Glomerular endothelial cell (primary cell): ENCODE measurements around the gene JARID2. TPM values are rescaled to one million over a fixed set of nuclear protein-coding genes. Genes with fewer than 3 reads are reported as not detected.

Source experiments
- DNase-seq: peaks from one replicate; pipeline ENCODE4 v3.0.0-alpha.2; 2011; ENCODE audit warnings: low read depth, low spot score; ENCODE audit errors: extremely low read depth
- total RNA-seq: library from RNA; depleted of rRNA; stranded (reverse); fragments of >200 nt; gene quantifications from 2 replicates; pipeline ENCODE4 v1.2.3, GENCODE V29; 2015

JARID2 gene
- total RNA-seq, 1 donor from 2014 or later: 16.7 TPM

DNA sequence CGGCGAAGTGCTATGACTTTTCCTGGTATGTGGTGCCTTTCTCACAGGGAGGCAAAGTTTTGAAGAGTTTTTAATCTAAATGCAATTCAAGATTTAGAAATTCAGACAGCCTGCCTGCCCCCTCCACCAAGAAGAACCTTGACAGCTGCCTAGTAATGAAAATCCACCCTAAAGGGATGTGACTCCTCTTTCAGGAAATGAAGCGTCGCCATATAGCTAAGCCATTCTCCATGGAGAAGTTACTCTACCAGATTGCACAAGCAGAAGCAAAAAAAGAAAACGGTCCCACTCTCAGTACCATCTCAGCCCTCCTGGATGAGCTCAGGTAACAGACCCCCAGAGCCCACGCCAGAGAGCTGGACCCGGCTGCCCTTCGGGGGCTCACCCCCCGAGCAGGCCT, 266.9 kb downstream of the JARID2 start:
- DNase-seq: no peak

DNA sequence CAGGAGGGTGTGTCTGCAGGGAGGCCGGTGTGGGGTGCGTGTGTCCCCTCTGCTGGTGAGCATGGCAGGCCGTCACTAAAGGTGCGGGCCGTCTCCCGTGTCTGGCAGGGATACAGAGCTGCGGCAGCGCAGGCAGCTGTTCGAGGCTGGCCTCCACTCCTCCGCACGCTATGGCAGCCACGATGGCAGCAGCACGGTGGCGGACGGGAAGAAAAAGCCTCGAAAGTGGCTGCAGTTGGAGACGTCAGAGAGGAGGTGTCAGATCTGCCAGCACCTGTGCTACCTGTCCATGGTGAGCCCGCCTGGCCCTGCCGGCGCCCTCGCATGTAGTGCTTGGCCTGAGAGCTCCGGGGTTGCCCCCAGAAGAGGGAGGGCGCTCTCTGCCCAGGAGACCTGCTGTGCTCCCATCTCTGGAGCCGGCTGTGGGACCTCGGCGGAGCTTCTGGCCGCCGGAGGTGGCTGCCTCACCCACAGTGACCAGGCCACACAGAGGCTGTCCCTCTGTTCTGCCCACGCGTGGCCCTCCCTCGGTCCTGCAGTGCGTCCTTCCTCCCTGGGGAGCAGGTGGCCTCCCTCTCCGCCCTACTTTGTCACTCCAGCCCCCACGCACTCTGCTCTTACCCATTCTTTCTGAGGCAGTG, 267.4 kb downstream of the JARID2 start:
- DNase-seq: no peak

DNA sequence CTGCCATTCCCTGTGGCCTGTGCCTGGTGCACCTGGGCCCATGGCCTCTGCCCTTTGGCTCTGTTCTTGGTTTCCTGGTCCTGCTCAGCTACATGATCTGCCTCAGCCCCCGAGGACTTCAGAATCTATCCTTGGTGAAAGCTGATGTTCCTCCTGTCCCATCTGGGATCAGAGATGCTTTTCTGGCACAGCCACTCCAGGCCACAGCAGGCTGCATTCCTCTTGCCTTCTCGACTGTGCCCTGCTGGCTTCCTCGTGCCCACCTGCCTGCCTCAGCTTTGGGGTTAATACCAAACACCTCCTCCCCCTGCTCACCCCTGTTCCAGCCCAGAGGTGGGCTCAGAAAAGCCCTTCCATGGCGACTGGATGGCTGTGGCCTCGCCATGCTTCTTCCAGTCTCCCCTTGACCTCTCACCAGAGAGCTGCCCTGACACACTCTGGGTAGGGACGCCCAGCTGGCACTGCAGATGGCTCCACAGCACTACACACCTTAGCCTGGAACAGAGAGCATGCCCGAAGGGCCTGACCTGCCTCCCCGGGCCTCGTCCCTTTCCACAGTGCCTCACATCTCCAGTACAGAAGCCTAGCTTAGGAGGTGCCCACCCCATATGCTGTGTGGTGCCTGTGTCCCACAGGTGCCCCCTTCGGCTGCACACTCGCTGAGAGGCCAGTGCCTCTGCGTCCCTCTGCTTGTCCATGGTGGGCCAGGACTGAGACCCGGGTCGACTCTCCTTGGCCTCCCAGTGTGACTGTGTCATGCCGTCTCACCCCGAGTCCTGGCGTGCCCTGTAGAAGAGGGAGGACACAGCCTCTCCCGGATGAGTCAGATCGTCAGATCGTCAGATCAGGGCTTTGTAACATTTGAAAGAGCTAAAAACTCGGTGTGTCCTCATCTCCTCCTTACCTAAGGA, 268.2 kb downstream of the JARID2 start:
- DNase-seq: no peak

DNA sequence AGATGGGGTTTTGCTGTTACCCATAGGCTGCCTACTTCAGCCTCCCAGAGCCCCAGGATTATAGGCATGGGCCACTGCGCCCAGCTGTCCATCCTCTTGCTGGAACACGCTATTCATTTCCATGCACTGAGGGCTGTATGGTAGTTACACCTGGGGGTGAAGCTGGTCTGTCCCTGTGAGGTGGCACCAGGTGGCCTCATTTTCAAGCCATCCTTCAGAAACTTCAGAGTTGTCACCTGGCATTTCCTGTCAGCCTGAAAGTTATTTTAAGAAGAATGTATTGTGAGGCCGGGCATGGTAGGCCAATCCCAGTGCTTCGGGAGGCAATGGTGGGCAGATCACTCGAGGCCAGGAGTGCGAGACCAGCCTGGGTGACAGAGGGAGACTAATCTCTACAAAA, 269.4 kb downstream of the JARID2 start:
- no peak for DNase-seq

DNA sequence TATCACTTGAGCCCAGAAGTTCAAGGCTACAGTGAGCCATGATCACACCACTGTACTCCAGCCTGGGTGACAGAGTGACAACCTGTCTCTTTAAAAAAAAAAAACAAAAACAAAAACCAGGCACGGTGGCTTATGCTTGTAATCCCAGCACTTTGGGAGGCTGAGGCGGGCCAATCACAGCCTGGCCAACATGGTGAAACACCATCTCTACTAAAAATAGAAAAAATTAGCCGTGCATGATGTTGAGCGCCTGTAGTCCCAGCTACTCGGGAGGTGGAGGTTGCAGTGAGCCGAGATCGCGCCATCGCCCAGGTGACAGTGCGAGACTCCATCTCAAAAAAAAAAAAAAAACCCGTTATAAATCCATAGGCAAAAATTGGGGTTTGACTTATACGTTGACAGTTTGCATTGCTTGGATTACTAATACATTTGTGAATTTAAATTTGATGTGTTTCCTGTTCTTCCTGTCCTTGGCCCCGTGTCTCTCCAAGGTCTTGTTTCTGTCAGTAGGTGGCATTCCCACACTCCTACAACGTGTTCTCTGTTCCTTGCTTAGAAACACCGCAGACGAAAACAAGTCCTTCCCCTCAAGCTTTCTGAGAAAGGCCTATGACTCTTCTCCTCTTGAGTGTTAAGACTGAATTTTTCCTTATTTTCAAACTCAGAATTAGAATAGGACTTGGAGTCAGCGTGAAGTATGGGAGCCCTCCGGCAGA, 269.9 kb downstream of the JARID2 start:
- DNase-seq: no peak

DNA sequence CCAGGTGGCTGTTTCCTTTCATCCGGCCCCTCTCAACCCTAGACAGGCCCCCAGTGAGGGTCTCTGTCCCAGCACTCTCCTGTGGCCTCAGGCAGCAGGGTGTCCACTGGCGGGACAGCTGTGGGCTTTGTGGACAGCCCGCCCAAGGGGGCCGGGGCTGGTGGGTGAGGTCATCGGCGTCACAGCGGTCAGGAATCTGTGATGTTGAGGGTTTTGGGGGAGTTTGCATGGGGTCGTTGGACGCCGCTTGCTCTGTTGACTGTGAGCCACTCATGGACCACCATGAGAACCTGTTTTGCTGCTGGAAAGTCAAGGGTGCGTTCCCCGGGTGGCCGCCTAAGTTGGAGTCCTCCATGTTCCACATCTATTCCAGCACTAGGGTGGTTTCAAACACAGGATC, 270.5 kb downstream of the JARID2 start:
- DNase-seq: no peak

DNA sequence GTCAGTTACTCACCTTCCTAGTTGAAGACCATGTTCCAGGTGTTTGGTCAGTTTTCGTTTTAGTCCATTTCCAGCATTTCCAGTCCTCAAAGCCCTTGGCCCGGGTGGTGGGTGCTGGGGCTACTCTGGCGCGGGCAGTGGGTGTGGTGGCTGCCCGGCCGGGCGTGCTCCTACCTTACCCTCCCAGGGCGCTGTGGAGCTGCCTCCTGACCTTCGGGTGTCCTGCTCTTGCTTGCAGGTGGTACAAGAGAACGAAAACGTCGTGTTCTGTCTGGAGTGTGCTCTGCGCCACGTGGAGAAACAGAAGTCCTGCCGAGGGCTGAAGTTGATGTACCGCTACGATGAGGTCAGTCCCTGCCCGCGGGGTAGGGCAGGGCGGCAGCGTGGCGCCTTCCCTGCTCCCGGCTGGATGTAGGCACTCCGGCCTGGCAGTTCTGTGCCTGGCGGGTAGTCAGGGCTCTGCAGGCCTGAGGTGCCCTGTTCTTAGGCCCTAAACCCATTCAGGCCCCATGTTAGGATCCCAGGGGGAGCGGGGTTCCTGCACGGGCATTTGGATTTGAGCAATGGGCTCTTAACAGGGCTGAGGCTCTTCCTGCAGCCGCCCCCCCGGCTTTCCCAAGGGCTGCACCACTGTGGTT, 271.2 kb downstream of the JARID2 start:
- DNase-seq: no peak

DNA sequence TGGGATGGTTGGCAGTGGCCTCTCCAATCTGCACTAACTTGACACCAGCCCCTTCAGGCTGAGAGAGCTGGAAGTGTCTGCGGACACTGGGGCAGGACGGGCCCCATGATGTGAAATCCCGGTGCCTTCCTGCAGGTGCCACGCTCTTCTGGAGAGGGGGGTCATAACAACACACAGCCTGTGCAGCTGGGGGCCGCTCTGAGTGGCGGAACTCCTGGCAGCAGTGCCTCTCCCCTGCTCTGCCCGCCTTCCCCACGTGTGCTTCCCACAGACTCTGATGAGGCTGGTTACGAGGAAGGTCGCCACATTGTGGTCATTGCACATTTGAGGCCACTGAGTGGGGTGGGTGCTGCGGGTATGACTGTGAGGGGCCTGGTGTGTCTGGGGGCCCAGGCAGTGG, 271.7 kb downstream of the JARID2 start:
- DNase-seq: no peak

DNA sequence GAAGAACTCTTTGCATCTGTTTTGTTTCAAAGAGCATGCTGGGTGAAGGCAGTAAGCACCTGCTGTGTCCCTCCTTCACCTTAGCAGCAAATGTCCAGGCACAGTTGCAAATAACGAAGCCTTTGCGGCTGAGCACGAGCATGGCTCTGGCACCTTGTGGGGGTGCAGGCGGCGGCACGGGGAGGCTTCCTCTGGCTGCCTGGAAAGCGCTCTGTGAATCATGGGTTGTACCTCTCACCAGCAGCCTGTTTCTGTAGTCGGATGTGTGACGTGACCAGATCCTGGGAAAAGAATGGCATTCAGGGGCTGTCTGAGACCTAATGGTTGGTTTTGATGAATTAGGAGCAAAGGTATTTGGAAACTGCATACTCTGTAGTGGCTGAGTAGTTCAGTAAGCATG, 272.2 kb downstream of the JARID2 start:
- no peak for DNase-seq

DNA sequence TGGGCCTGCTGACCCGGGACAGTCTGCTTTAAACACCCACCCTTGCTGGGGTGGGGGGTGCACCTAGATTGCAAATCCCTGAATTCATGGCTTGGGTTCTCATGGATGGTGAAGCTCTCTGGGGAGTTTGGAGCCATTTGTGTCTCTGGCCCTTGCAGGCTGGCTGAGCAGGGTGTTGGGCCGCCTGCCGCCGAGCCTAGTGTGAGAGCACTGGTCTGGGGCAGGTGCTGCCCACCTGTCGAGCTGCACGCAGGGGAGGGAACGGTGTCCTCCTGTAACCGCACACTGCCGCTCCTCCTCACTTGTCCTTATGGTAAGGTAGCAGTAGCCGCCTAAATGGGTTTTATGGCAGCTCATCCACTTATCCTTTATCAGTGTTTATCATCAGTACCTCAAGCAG, 273.0 kb downstream of the JARID2 start:
- no peak for DNase-seq

DNA sequence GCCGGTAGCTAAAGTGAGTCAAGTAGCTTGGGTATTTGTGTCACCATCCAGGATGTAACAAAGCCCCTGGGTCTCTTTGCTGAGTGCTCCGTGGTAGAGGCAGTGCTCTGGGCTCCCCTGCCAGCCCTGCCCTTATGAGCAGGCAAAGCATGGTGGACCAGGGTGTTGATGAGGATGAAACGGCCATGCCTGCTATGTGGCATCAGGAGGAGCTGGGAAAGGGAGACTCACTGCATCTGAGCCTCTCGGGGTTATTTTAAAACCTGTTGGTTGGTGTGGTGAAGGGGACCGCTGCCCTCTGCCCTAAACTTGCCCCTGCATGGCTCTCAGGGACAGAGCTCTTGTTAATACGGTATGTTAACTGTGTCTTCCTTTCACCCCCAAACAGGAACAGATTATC, 273.8 kb downstream of the JARID2 start:
- DNase-seq: no peak

DNA sequence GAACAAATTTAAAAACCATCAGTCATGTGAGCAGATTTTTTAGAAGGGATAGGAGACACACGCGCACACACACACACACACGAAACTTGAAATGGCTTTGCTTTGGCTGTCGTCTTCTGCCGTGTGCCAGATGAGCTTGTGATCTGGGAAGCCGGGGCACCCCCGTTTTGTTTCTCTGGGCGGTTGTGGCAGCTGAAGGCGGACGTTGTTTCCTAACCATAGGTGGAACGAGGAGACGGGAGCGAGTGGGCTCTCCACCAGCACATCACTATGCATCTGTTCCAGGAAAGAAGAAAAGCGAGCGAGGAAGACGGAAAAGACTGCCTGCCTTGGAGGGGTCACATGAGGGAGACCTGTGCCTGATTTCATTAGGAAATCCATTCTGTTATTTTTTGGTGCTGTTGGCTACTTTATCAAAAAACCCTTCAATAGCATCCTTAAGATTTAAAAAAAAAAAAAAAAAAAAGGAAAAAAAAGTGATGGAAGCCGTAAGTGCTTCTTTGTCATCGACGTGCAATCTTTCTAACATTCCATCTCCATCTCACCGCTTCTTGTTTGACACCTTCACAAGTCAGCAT, 274.8 kb downstream of the JARID2 start:
- DNase-seq: no peak

DNA sequence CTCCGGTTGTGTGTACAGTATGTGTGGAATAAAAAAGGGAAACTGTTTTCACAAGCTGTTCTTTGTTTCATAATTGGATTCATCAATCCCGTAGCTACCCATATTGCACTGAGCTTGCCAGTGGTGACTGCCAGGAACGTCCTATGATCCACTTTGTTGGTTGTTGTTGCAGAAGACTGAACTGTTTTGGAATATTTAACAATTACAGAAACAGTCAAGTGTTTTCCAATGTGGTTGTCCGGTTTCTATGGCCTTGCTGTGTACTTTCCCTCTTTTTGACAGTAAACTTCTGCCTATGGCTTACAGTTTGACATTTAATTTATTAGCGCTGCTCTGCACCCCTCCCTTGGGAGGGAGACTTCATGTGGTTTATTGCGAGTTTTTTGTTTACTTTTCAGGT, 275.7 kb downstream of the JARID2 start:
- no peak for DNase-seq

DNA sequence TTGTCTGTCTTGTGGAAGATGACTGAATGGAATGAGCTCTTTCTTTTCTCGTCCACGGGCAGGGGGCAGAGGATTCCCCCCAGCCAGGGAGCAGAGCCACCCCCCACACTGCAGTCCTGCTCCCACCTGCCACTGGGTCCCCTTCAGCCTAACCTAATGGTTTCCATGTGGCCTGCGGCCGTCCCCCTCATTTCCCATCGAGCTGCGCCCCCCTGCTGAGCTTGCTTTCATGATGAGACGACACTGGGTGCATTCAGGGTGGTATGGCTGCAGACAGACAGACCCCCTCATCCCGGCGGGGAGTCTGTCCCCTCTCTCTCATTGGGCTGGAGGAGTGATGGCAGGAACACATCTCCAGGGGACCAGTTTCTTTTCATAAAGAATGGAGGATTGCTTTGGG, 276.2 kb downstream of the JARID2 start:
- DNase-seq: no peak

DNA sequence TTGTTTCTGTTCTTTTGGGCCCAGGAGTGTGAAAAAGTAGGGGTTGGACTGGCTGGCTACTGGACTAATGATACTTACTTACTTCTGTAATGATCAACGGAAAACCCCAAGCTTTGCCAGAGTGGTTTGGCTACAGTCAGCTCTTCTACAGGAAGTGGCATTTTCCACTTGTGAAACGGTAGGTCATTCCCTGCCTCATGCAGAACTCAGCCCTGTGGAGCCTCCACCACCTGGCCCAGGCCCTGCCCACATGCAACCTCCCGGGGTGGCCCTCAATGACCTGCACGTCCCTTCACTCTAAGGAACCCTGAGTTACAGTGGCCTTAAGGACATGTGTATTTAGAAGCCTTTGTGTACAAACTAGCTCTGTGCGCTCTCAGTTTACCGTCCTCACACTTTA, 276.6 kb downstream of the JARID2 start:
- DNase-seq: no peak

DNA sequence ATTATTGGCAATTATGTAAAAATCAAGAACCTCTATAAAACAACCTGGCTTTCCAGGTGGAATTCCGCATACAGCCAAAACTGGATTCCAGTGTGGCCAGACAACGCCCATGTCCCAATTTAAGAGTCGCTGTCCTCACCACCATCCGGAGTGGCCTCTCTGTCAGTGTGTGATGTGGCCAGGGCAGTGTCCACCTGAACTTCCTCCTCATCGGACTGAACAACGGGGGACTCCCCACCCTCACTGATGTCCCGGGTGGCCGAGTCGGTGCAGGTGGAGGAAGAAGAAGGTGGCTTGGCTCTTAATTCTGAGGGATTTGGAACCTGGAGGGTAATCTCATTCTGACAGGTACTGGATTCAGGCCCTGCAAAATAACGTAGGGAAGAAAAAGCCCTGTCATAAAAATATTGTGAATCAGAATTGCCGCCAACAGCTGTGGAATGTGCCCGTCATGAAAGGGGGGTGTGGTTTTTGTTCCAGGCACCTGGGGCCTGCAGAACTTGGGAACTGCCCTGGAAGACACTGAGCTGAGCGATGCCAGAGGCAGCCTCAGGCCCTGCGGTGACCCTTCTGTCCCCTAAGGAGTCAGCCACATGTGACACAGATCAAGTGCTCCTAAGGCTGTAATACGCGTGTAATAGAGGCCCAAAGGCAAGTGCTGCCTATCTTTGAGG, 277.1 kb downstream of the JARID2 start:
- DNase-seq: no peak

DNA sequence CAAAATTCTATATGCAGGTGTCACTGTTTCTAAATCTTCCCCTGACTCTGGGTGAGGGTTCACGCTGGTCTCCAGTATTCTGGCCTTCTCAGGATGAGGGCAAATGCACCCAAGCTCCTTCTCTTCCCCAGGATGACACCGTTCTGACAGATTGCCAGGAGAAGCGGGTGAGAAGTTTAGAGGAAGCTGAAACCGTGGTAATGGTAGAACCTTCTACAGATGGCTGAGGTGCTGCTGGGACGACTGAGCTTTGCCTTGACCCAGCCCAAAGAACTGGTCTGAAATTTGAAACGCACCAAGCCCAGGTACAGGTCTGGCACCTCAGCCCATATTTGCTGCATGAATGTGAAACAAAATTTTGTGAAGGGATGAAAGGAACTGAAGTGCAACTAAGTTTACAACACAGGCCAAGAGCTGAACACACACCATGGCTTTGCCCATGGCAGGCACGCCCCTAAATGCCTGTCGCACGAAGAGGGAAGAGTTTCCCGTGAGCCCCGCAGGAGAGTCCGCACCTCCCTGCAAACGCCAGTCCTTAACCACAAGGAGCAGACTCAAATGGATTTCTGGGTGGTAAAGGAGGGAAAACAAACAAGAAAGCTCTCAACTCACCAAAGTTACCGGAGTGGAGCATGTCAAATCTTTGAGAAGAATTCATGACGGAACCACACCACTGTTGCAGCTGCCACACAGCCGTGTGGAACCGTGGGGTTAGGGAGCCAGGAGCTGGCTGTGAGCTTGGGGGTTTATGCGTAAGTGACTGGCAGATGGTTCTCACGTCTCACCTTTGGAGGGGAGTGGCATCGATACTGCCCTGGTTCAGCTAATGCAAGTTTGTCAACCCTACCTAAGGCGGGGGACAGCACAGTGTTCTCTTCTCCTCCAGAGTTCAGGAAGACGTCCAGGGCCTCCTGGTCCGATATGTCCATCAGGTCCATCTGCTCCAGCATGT, 278.1 kb downstream of the JARID2 start:
- DNase-seq: no peak

DNA sequence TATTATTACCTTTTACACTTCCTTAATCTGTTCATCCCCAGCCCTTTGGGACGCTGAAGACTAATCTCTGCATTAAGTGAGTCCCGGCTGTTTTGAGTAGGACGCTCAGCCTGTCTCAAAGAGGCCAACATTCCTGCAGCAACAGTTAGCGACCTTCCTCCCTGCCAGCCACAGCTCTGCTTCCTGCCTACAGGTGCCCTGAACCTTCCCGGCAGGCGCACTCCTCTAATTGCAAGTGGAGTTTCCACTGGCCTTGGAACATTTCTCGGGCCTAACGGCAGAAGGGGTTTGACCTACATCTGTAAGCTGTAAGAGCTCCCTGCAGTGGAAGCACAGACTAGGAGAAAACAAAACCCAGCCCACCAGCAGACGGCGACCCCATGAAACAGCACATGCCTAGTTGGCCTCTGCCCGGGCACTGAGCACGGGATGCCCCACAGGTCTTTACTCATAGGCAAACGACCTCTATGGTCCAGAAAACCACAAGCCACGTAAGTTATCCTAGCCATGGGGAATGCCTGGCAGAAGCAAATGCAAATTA, 279.1 kb downstream of the JARID2 start:
- no peak for DNase-seq

DNA sequence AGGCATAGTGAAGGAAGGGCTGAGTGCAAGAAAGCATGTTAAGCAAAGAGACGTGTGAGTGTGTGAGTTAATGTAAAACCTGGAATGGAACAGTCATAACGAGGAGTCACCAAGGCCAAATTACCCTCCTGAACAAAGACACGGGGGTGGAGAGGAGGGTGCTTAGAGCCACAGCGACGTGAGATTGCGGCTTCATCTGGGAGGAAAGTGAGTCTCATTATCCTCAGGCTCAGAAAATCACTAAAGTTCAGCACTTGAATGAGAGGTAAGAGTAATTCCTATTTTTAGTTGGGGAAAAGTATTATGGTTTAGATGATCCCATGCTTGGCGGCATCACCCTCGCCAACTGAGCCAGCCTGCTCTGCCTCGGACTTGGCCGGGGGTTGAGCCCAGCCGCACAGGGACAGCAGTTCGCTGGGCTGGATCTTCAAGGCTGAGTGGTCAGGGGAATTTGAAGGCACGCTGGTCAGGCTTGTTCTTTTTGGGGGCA, 280.4 kb downstream of the JARID2 start:
- DNase-seq: no peak
